GM13976 (cell line): Measurements from ENCODE around the gene GJA3.

ENCODE experiments used
- DNase-seq: peaks from one replicate; pipeline ENCODE4 v3.0.0; 2012; ENCODE audit warnings: low spot score
- CTCF ChIP-seq: IDR thresholded peaks from 2 replicates; pipeline ENCODE4 v1.5.1; 2012; ENCODE audit warnings: borderline replicate concordance, mild to moderate bottlenecking; ENCODE audit not compliant: insufficient read depth; ENCODE audit errors: extremely low read depth, missing control alignments, control extremely low read depth
- in situ Hi-C: fragments of 300-500 bp; cut with MboI; formaldehyde crosslinking; loops from one replicate; pipeline ENCODE4 v1.12.0; 2022; ENCODE audit warnings: low sequenced_read_pairs, mixed read lengths, inconsistent platforms; ENCODE audit not compliant: unreplicated experiment

GJA3 gene

GRCh38 chr13:20160306-20161274 is at the start of gene GJA3:
GJA3 (minus strand) TSS chr13:20161052; CDS start chr13:20143288, 17,764 bp downstream.
- DNase-seq: peak; percentile 61
- TF ChIP-seq CTCF: no peak
- in situ Hi-C loops: loop anchor here (25.0 kb wide), 2 partner anchors 173 to 423 kb away; no protein-coding TSS in a partner anchor

- in situ Hi-C loops: loop anchor here (10.0 kb wide), 1 partner anchor 55 kb away; no protein-coding TSS in a partner anchor
- no peak for DNase-seq
- TF ChIP-seq CTCF: no peak
Measured at GRCh38 chr13:20209948-20210347, 49.1 kb upstream of the GJA3 start.

GRCh38 chr13:20206698-20207235 is 45.9 kb upstream of the GJA3 start:
- peak; percentile 17 for DNase-seq
- in situ Hi-C loops: loop anchor here (10.0 kb wide), 1 partner anchor 58 kb away; no protein-coding TSS in a partner anchor
- no peak for TF ChIP-seq CTCF

- DNase-seq: peak; percentile 13
Measured at GRCh38 chr13:20206065-20206697, 45.3 kb upstream of the GJA3 start.

GRCh38 chr13:20198781-20199180 is 37.9 kb upstream of the GJA3 start:
- TF ChIP-seq CTCF: no peak
- in situ Hi-C loops: loop anchor here (10.0 to 25.0 kb wide), 4 partner anchors 296 to 714 kb away; partner anchors contain the start of genes IL17D and XPO4
- DNase-seq: no peak

More at GRCh38 chr13:20206065-20206697, 45.3 kb upstream of the GJA3 start:
- in situ Hi-C loops: loop anchor here (10.0 kb wide), 1 partner anchor 59 kb away; no protein-coding TSS in a partner anchor
- TF ChIP-seq CTCF: no peak

- peak; percentile 63 for TF ChIP-seq CTCF
- DNase-seq: peak; percentile 63
- in situ Hi-C loops: loop anchor here (10.0 to 25.0 kb wide), 4 partner anchors 297 to 715 kb away; partner anchors contain the start of genes IL17D and XPO4
Measured at GRCh38 chr13:20197361-20197834, 36.5 kb upstream of the GJA3 start.
